Panc1 (cell line): Measurements from ENCODE around the gene SNTG2. TPM values are rescaled to one million over a fixed set of nuclear protein-coding genes. Genes with fewer than 3 reads are reported as not detected.

Experiments
- ATAC-seq: fragments of 200-7000 bp; cut with Tn5 transposase; 2 replicates; pipeline ENCODE4 v1.9.1; 2020; ENCODE audit warnings: mild to moderate bottlenecking, moderate library complexity
- BruUV-seq: library from RNA; stranded (reverse); fragments of 400-500 nt; replicated peaks from 2 replicates; lab custom pipeline; 2021; lab: Mats Ljungman, UMichigan
- CTCF ChIA-PET: fragments of 300-600 bp; sonication (Branson Sonifier 250); formaldehyde crosslinking; loops from one replicate; lab custom pipeline; 2022; ENCODE audit warnings: antibody characterized with exemption; lab: Charles Lee
- POLR2A ChIA-PET: fragments of 300-600 bp; sonication (Branson Sonifier 250); formaldehyde crosslinking; loops from one replicate; lab custom pipeline; 2022; ENCODE audit warnings: antibody characterized with exemption; lab: Charles Lee
- DNase-seq: peaks from one replicate; pipeline ENCODE4 v3.0.0-alpha.2; 2010; ENCODE audit warnings: low read depth, low spot score
- H3K27ac ChIP-seq: 2 replicates; pipeline ENCODE4 v1.5.1; 2011; ENCODE audit warnings: mild to moderate bottlenecking, low read length, inconsistent platforms
- H3K27me3 ChIP-seq: fragments of 200-500 bp; sonication (Bioruptor generic); 2 replicates; pipeline ENCODE4 v1.6.0; 2014; ENCODE audit warnings: low read length, inconsistent platforms; ENCODE audit not compliant: control insufficient read depth, insufficient read depth
- H3K36me3 ChIP-seq: fragments of 200-500 bp; sonication (Bioruptor generic); 2 replicates; pipeline ENCODE4 v1.5.1; 2014; ENCODE audit warnings: inconsistent platforms, mild to moderate bottlenecking, low read length, moderate library complexity; ENCODE audit not compliant: control insufficient read depth, insufficient read depth
- H3K4me1 ChIP-seq: 2 replicates; pipeline ENCODE4 v1.5.1; 2011; ENCODE audit warnings: inconsistent platforms, mild to moderate bottlenecking, low read length, moderate library complexity; ENCODE audit not compliant: control insufficient read depth, insufficient read depth
- H3K4me3 ChIP-seq, 2 experiments: 2 replicates each; pipeline ENCODE4 v1.5.1; 2011 to 2012; ENCODE audit warnings: low read depth in 2 of 2, low read length in 2 of 2, mild to moderate bottlenecking in 2 of 2, inconsistent platforms in 1 of 2, moderate library complexity in 1 of 2
- H3K9me3 ChIP-seq: fragments of 200-500 bp; sonication (Bioruptor generic); 2 replicates; pipeline ENCODE4 v1.5.1; 2014; ENCODE audit warnings: low read depth, mild to moderate bottlenecking, inconsistent platforms, low read length, moderate library complexity; ENCODE audit not compliant: control insufficient read depth, insufficient read depth
- CTCF ChIP-seq: fragments of 450-650 bp; IDR thresholded peaks from 2 replicates; pipeline ENCODE4 v1.5.1; 2017; ENCODE audit warnings: mild to moderate bottlenecking
- POLR2AphosphoS5 ChIP-seq: IDR thresholded peaks from 2 replicates; pipeline ENCODE4 v1.6.1; 2012; ENCODE audit warnings: mild to moderate bottlenecking, low read depth, low read length, moderate library complexity
- SIN3A ChIP-seq: IDR thresholded peaks from 2 replicates; pipeline ENCODE4 v1.6.1; 2012; ENCODE audit warnings: low read depth, mild to moderate bottlenecking, low read length, moderate library complexity, borderline replicate concordance; ENCODE audit not compliant: insufficient read depth
- TCF7L2 ChIP-seq: IDR thresholded peaks from 2 replicates; pipeline ENCODE4 v1.6.1; 2011; ENCODE audit warnings: mild to moderate bottlenecking, low read depth, low read length, inconsistent platforms
- in situ Hi-C: cut with HindIII; loops from 2 replicates; pipeline ENCODE4 v1.10.0; 2016; ENCODE audit warnings: low sequenced_read_pairs, low pct_unique_long_range_greater_than_20kb
- intact Hi-C: fragments of 100-400 bp; cut with micrococcal nuclease; formaldehyde crosslinking; loops from one replicate; pipeline ENCODE4 v1.10.0; 2022; ENCODE audit not compliant: unreplicated experiment
- total RNA-seq: library from RNA; stranded (reverse); gene quantifications from one replicate; pipeline ENCODE4 v1.2.1, GENCODE V29; 2021; ENCODE audit not compliant: unreplicated experiment
- TF ChIP-seq, protein P1 (sequence below), 2 experiments: IDR thresholded peaks; 2 replicates each; pipeline ENCODE4 v1.6.1; 2011 to 2012; ENCODE audit warnings: low read depth in 2 of 2, control low read depth in 1 of 2, low read length in 1 of 2, mild to moderate bottlenecking in 1 of 2, moderate library complexity in 1 of 2; ENCODE audit not compliant: insufficient read depth in 1 of 2

The SNTG2 gene
- total RNA-seq, 1 experiment from 2014 or later = not detected

- no peak overlapping the region for H3K4me3 ChIP-seq
- POLR2A ChIA-PET = no interaction called here
- H3K36me3 ChIP-seq = no peaks in the 10 kb centered on the region
- H3K27me3 ChIP-seq = no peaks in the 10 kb centered on the region
- DNase-seq (no peak), ATAC-seq (no peak)
- no peak for TF ChIP-seq SIN3A
- TF ChIP-seq, protein P1, sequence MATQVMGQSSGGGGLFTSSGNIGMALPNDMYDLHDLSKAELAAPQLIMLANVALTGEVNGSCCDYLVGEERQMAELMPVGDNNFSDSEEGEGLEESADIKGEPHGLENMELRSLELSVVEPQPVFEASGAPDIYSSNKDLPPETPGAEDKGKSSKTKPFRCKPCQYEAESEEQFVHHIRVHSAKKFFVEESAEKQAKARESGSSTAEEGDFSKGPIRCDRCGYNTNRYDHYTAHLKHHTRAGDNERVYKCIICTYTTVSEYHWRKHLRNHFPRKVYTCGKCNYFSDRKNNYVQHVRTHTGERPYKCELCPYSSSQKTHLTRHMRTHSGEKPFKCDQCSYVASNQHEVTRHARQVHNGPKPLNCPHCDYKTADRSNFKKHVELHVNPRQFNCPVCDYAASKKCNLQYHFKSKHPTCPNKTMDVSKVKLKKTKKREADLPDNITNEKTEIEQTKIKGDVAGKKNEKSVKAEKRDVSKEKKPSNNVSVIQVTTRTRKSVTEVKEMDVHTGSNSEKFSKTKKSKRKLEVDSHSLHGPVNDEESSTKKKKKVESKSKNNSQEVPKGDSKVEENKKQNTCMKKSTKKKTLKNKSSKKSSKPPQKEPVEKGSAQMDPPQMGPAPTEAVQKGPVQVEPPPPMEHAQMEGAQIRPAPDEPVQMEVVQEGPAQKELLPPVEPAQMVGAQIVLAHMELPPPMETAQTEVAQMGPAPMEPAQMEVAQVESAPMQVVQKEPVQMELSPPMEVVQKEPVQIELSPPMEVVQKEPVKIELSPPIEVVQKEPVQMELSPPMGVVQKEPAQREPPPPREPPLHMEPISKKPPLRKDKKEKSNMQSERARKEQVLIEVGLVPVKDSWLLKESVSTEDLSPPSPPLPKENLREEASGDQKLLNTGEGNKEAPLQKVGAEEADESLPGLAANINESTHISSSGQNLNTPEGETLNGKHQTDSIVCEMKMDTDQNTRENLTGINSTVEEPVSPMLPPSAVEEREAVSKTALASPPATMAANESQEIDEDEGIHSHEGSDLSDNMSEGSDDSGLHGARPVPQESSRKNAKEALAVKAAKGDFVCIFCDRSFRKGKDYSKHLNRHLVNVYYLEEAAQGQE (IDR thresholded peaks at IDR 0.05; ENCODE audit: insufficient read depth in 1 of 2, low read depth in 2 of 2, low read length in 1 of 2) = no peak
- TF ChIP-seq TCF7L2 = no peak
- TF ChIP-seq CTCF = no peak
- no peak for TF ChIP-seq POLR2AphosphoS5
- H3K27ac ChIP-seq = no peak overlapping the region
- H3K9me3 ChIP-seq = no peaks in the 10 kb centered on the region
- in situ Hi-C loops = no loop called here
- no TSS peak for BruUV-seq
- intact Hi-C loops = no loop called here
- CTCF ChIA-PET = interaction anchor here (0.6 kb wide), 1 partner anchor 18 kb away, joined by 6 read pairs; no protein-coding TSS in a partner anchor
- 0 out of 2 replicates have a peak, but pooled peaks cover 2% of the 10 kb centered on the region for H3K4me1 ChIP-seq
These were observed 103.1 kb downstream of the SNTG2 start for GRCh38 chr2:1053786-1054185.

DNA sequence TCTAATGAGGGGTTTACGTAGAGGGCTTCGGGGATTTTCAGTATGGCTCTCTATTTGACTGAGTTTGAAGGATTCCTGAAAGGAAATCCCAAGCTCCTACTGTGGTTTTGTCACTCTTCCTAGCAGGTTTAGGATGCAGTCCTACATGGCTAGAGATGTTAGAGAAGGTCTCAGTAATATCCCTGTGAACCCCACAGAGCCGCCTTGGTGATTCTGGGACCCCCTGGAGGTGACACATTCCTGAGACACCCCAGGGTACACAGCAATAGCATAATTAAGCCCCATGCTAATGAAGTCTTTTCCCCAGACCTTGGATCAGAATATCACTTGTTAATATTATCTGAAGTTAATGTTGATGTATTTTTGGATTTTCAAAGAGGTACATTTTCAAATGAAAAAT, 103.8 kb downstream of the SNTG2 start:
- Histone ChIP-seq H3K4me1 (0 out of 2 replicates have a peak, but pooled peaks cover 2% of the 10 kb centered on the region), H3K9me3 (no peaks in the 10 kb centered on the region), H3K36me3 (no peaks in the 10 kb centered on the region), H3K27me3 (no peaks in the 10 kb centered on the region), H3K4me3 (no peak overlapping the region), H3K27ac (no peak overlapping the region)
- no peak for TF ChIP-seq TCF7L2
- TF ChIP-seq, protein P1 (IDR thresholded peaks at IDR 0.05; ENCODE audit: insufficient read depth in 1 of 2, low read depth in 2 of 2, low read length in 1 of 2) = no peak
- TF ChIP-seq CTCF = no peak
- no peak for TF ChIP-seq POLR2AphosphoS5
- no peak for TF ChIP-seq SIN3A
- CTCF ChIA-PET = no interaction called here
- POLR2A ChIA-PET = no interaction called here
- ATAC-seq = no peak
- no peak for DNase-seq
- intact Hi-C loops = no loop called here
- in situ Hi-C loops = no loop called here
- no TSS peak for BruUV-seq
